ENCODE results near the gene ZFAND3. TPM values are rescaled to one million over a fixed set of nuclear protein-coding genes. Genes with fewer than 3 reads are reported as not detected.

The ZFAND3 gene
- total and polyA plus RNA-seq, 2 donors (not counting 3 experiments of a cell fraction or from before 2014, with no cell fraction given): 15.4 to 54.2 TPM

GRCh38 chr6:37800703-37801604 lies 18.6 kb upstream of the ZFAND3 start:
- Histone ChIP-seq H3K9me1 (replicated peaks; ENCODE audit: control insufficient read depth, extremely low read depth, insufficient read depth, low read length) (no peaks in the 10 kb centered on the region), H4K20me1 (replicated peaks; ENCODE audit: control insufficient read depth, extremely low read depth, insufficient read depth, low read length) (no peaks in the 10 kb centered on the region), H3K4me3 (replicated peaks in 1 of 3; ENCODE audit: insufficient read depth in 1 of 3, low read depth in 1 of 3, low read length in 3 of 3) (no peak overlapping the region), H3K27me3 (ENCODE audit: control insufficient read depth in 2 of 2, insufficient read depth in 2 of 2, low read length in 2 of 2) (peaks cover 18 to 30% of the 10 kb centered on the region in 2 experiments), H3K27ac (ENCODE audit: insufficient read depth, low read depth, low read length) (no peak overlapping the region), H3K4me1 (ENCODE audit: control insufficient read depth, extremely low read depth, insufficient read depth, low read length) (no peaks in the 10 kb centered on the region), H3K36me3 (ENCODE audit: control insufficient read depth in 2 of 2, extremely low read depth in 1 of 2, insufficient read depth in 2 of 2, low read length in 2 of 2) (no peaks in the 10 kb centered on the region), H3K9ac (replicated peaks; ENCODE audit: extremely low read depth, insufficient read depth, low read length) (no peak overlapping the region), H2AFZ (ENCODE audit: low read depth, low read length) (no peak overlapping the region), H3K9me3 (replicated peaks; ENCODE audit: control insufficient read depth, insufficient read depth, low read length) (no peaks in the 10 kb centered on the region), H3K4me2 (ENCODE audit: insufficient read depth, low read length) (no peak overlapping the region), H3K79me2 (ENCODE audit: control insufficient read depth, insufficient read depth, low read length) (no peaks in the 10 kb centered on the region)
- ChIA-PET POLR2A (no interaction called here), CTCF (interaction anchor here (5.0 kb wide), 1 partner anchor 10 kb away, joined by 20 read pairs; no protein-coding TSS in a partner anchor)
- BruUV-seq (replicated peaks): no TSS peak
- intact Hi-C loops (cut with micrococcal nuclease) (no loop called here), dilution Hi-C loops (cut with MboI; ENCODE audit: extremely low pct_ligation_motif_present, low sequenced_read_pairs) (no loop called here)
- DNase-seq (ENCODE audit: low read depth, low spot score) (no peak), FAIRE-seq (no peak)
- no peak for TF ChIP-seq MYC (IDR thresholded peaks at IDR 0.05; ENCODE audit: low read depth, low read length)

- no peaks in the 10 kb centered on the region for H3K79me2 ChIP-seq (ENCODE audit: control insufficient read depth, insufficient read depth, low read length)
- no peak overlapping the region for H3K9ac ChIP-seq (replicated peaks; ENCODE audit: extremely low read depth, insufficient read depth, low read length)
- DNase-seq (ENCODE audit: low read depth, low spot score): no peak
- intact Hi-C loops (cut with micrococcal nuclease) (no loop called here), dilution Hi-C loops (cut with MboI; ENCODE audit: extremely low pct_ligation_motif_present, low sequenced_read_pairs) (no loop called here)
- no peak overlapping the region for H3K27ac ChIP-seq (ENCODE audit: insufficient read depth, low read depth, low read length)
- CTCF ChIA-PET: interaction anchor here (5.0 kb wide), 1 partner anchor 10 kb away, joined by 20 read pairs; no protein-coding TSS in a partner anchor
- H2AFZ ChIP-seq (ENCODE audit: low read depth, low read length): no peak overlapping the region
- no peaks in the 10 kb centered on the region for H3K4me1 ChIP-seq (ENCODE audit: control insufficient read depth, extremely low read depth, insufficient read depth, low read length)
- no peaks in the 10 kb centered on the region for H4K20me1 ChIP-seq (replicated peaks; ENCODE audit: control insufficient read depth, extremely low read depth, insufficient read depth, low read length)
- H3K4me3 ChIP-seq (replicated peaks in 1 of 3; ENCODE audit: insufficient read depth in 1 of 3, low read depth in 1 of 3, low read length in 3 of 3): no peak overlapping the region
- no peak overlapping the region for H3K4me2 ChIP-seq (ENCODE audit: insufficient read depth, low read length)
- POLR2A ChIA-PET: no interaction called here
- no peaks in the 10 kb centered on the region for H3K36me3 ChIP-seq (ENCODE audit: control insufficient read depth in 2 of 2, extremely low read depth in 1 of 2, insufficient read depth in 2 of 2, low read length in 2 of 2)
- peaks cover 19 to 32% of the 10 kb centered on the region in 2 experiments for H3K27me3 ChIP-seq (ENCODE audit: control insufficient read depth in 2 of 2, insufficient read depth in 2 of 2, low read length in 2 of 2)
- BruUV-seq (replicated peaks): no TSS peak
- no peak for FAIRE-seq
- no peaks in the 10 kb centered on the region for H3K9me1 ChIP-seq (replicated peaks; ENCODE audit: control insufficient read depth, extremely low read depth, insufficient read depth, low read length)
- TF ChIP-seq MYC (IDR thresholded peaks at IDR 0.05; ENCODE audit: low read depth, low read length) (no peak), FOS (IDR thresholded peaks at IDR 0.05; ENCODE audit: borderline replicate concordance, insufficient read depth, low read length) (no peak), GATA2 (IDR thresholded peaks at IDR 0.05; ENCODE audit: insufficient read depth, insufficient read length, low read depth, low read length) (no peak), POLR2A (IDR thresholded peaks at IDR 0.05; ENCODE audit: low read depth, low read length) (no peak), MAX (IDR thresholded peaks at IDR 0.05; ENCODE audit: insufficient read depth, insufficient read length) (no peak), POLR2AphosphoS5 (IDR thresholded peaks at IDR 0.05; ENCODE audit: insufficient read depth, low read depth, low read length) (no peak), JUN (IDR thresholded peaks at IDR 0.05; ENCODE audit: borderline replicate concordance, insufficient read depth, insufficient read length, low read depth) (no peak), CTCF (IDR thresholded peaks at IDR 0.05; ENCODE audit: extremely low read depth in 1 of 2, insufficient read depth in 1 of 2, low read depth in 1 of 2, low read length in 2 of 2) (no peak), EZH2 (IDR thresholded peaks at IDR 0.05; ENCODE audit: borderline replicate concordance, low read depth, low read length, severe bottlenecking) (no peak)
- H3K9me3 ChIP-seq (replicated peaks; ENCODE audit: control insufficient read depth, insufficient read depth, low read length): no peaks in the 10 kb centered on the region
Measured at GRCh38 chr6:37801605-37801940, 18.0 kb upstream of the ZFAND3 start.
